ENCODE measurements around the gene RAD51B. TPM values are rescaled to one million over a fixed set of nuclear protein-coding genes. Genes with fewer than 3 reads are reported as not detected.
A peak's percentile ranks its signal among the peaks of the same experiment; 100 is the strongest.

The RAD51B gene
- total and polyA plus RNA-seq, 8 donors = 10.8 to 18.3 (median 14.1) TPM

DNA sequence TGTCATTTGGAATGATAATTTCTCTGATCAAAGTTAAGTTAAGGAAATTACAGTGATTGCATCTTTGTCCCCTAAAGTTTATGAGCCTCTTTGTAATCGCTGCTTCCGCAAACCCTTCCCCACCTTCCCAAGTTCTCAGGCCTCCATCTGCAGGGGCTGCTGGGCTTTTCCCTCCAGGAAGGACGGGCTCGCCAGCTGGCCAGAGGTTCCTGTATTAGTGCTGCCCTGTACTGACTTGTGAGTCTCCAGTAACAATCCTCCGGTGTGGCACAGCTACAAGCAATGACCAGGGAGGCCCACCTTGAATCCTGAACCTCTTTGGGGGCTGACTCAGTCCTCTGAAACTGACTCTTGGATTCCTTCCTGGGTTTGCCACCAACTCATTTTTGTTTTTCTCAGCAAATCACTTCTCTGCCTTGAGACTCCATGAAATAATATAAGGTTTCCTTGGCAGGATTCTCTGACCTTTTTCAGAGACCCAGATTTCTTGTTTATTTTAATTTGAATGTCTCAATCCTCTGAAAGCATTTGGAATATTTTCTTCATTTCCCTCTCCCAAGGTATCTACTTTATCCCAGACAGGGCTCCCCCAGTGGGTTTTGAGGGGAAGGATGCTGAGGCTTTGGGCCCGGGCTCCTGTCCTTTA lies 574.7 kb downstream of the RAD51B start:
- intact Hi-C loops (cut with DNase I) = loop anchor here in 1 of 2 donors (10.0 kb wide), 2 partner anchors 401 to 459 kb away; partner anchors contain the start of gene ZFP36L1
- ATAC-seq (no peak), DNase-seq (no peak)
- TF ChIP-seq CTCF (IDR thresholded peaks at IDR 0.05) = no peak
- no peaks in the 10 kb centered on the region for H3K36me3 ChIP-seq
- peak overlapping the region; percentile 65 to 74 for H3K27ac ChIP-seq
- H3K27me3 ChIP-seq = no peaks in the 10 kb centered on the region
- no peak overlapping the region for H3K4me3 ChIP-seq
- peaks cover 31 to 72% of the 10 kb centered on the region in 2 donors for H3K4me1 ChIP-seq
- no peaks in the 10 kb centered on the region for H3K9me3 ChIP-seq

GRCh38 chr14:68394764-68395143 lies 575.2 kb downstream of the RAD51B start:
- H3K9me3 ChIP-seq = no peaks in the 10 kb centered on the region
- H3K27me3 ChIP-seq = no peaks in the 10 kb centered on the region
- peaks cover 33 to 77% of the 10 kb centered on the region in 2 donors for H3K4me1 ChIP-seq
- ATAC-seq = no peak
- intact Hi-C loops (cut with DNase I) = loop anchor here in 1 of 2 donors (10.0 kb wide), 2 partner anchors 400 to 460 kb away; partner anchors contain the start of gene ZFP36L1
- H3K4me3 ChIP-seq = no peak overlapping the region
- H3K36me3 ChIP-seq = no peaks in the 10 kb centered on the region
- peak in 1 of 4 donors; percentile 64 for DNase-seq
- peak overlapping the region; percentile 65 to 74 for H3K27ac ChIP-seq
- TF ChIP-seq CTCF (IDR thresholded peaks at IDR 0.05) = no peak

GRCh38 chr14:68395604-68396003 lies 576.0 kb downstream of the RAD51B start:
- no peak for DNase-seq

DNA sequence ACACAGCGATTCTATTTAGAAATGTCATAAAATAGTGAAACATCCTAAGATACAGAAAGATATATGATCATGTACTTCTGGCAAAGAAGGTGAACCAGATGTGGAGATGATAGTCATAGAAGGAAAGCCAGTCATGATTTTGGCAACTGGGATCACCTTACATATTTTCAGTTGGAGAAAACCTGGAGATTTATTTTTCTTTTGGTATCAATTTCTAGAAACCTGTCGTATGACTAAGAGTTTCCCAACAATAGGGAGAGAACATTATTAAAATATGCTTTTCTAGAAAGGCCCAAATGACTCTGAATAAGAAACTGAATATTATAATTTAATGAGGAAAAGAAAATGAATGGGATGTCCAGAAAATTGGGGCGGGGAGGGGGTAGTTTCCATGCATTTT lies 576.9 kb downstream of the RAD51B start:
- H3K9me3 ChIP-seq = no peaks in the 10 kb centered on the region
- H3K4me1 ChIP-seq = peaks cover 40 to 89% of the 10 kb centered on the region in 2 donors
- TF ChIP-seq CTCF (IDR thresholded peaks at IDR 0.05) = no peak
- peak overlapping the region; percentile 76 to 88 for H3K27ac ChIP-seq
- ATAC-seq (no peak), DNase-seq (no peak)
- no peaks in the 10 kb centered on the region for H3K27me3 ChIP-seq
- H3K36me3 ChIP-seq = no peaks in the 10 kb centered on the region
- H3K4me3 ChIP-seq = no peak overlapping the region
- intact Hi-C loops (cut with DNase I) = loop anchor here in 1 of 2 donors (10.0 kb wide), 2 partner anchors 398 to 462 kb away; partner anchors contain the start of gene ZFP36L1

More at GRCh38 chr14:68395604-68396003, 576.0 kb downstream of the RAD51B start:
- H3K27me3 ChIP-seq = no peaks in the 10 kb centered on the region
- no peaks in the 10 kb centered on the region for H3K9me3 ChIP-seq
- no peaks in the 10 kb centered on the region for H3K36me3 ChIP-seq
- peaks cover 40 to 86% of the 10 kb centered on the region in 2 donors for H3K4me1 ChIP-seq
- no peak for TF ChIP-seq CTCF (IDR thresholded peaks at IDR 0.05)
- no peak overlapping the region for H3K4me3 ChIP-seq
- no peak for ATAC-seq
- peak overlapping the region; percentile 41 to 65 for H3K27ac ChIP-seq
- intact Hi-C loops (cut with DNase I) = loop anchor here in 1 of 2 donors (10.0 kb wide), 2 partner anchors 399 to 461 kb away; partner anchors contain the start of gene ZFP36L1

DNA sequence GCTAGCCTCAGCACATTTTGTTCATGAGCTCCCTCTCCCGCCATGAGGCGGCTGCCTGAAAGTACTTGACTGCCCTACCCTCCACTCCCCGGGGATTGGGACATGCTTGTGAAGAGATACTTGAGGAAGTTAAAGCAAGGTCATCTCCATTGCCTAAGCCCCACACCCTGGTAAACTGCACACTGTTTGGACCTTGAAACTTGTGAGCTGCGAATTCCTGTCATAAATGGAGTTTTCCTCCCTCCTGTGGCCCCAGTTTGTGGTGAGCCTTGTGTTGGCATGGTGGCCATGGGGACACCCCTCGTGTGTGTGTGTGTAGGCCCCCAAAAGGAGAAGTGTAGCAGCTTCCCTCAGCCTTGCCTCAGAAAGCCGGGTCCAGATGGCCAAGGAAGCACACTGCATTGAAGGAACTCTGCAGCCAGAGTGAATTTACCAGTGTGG lies 577.8 kb downstream of the RAD51B start:
- H3K27me3 ChIP-seq = no peaks in the 10 kb centered on the region
- intact Hi-C loops (cut with DNase I) = loop anchor here in 1 of 2 donors (10.0 kb wide), 2 partner anchors 397 to 463 kb away; partner anchors contain the start of gene ZFP36L1
- TF ChIP-seq CTCF (IDR thresholded peaks at IDR 0.05) = no peak
- DNase-seq (peak in 2 of 4 donors; percentile 82 to 90), ATAC-seq (peak; percentile 89)
- H3K9me3 ChIP-seq = no peaks in the 10 kb centered on the region
- peak overlapping the region; percentile 76 to 88 for H3K27ac ChIP-seq
- peaks cover 40 to 81% of the 10 kb centered on the region in 2 donors for H3K4me1 ChIP-seq
- no peak overlapping the region for H3K4me3 ChIP-seq
- no peaks in the 10 kb centered on the region for H3K36me3 ChIP-seq

Measured in left lung (tissue), 10 donors.